Astrocyte (in vitro differentiated cells and primary cell): ENCODE results near the gene FNDC8. TPM values are rescaled to one million over a fixed set of nuclear protein-coding genes. Genes with fewer than 3 reads are reported as not detected.

Source experiments
- DNase-seq: peaks from one replicate; pipeline ENCODE4 v3.0.0-alpha.2; 2010; ENCODE audit warnings: low read depth
- FAIRE-seq: peaks from 2 replicates; lab custom pipeline; 2011; peaks lifted over from hg19 to GRCh38; lab: Jason Lieb, UNC
- H2AFZ ChIP-seq: 2 replicates; pipeline ENCODE4 v1.6.0; 2012; ENCODE audit warnings: low read depth, low read length, inconsistent platforms
- H3K27ac ChIP-seq: 2 replicates; pipeline ENCODE4 v1.5.1; 2011; ENCODE audit warnings: low read depth, low read length, inconsistent platforms
- H3K27me3 ChIP-seq: 2 replicates; pipeline ENCODE4 v1.6.0; 2011; ENCODE audit warnings: low read length, inconsistent platforms; ENCODE audit not compliant: insufficient read depth
- H3K36me3 ChIP-seq: 2 replicates; pipeline ENCODE4 v1.5.1; 2011; ENCODE audit warnings: low read length, inconsistent platforms; ENCODE audit not compliant: insufficient read depth
- H3K4me1 ChIP-seq: 2 replicates; pipeline ENCODE4 v1.5.1; 2011; ENCODE audit warnings: low read length, inconsistent platforms; ENCODE audit not compliant: insufficient read depth
- H3K4me2 ChIP-seq: 2 replicates; pipeline ENCODE4 v1.6.0; 2012; ENCODE audit warnings: low read length, inconsistent platforms
- H3K4me3 ChIP-seq: 2 replicates; pipeline ENCODE4 v1.5.1; 2011; ENCODE audit warnings: low read depth, mild to moderate bottlenecking, low read length, inconsistent platforms; ENCODE audit not compliant: insufficient read depth
- H3K79me2 ChIP-seq: 2 replicates; pipeline ENCODE4 v1.6.0; 2012; ENCODE audit warnings: mild to moderate bottlenecking, low read length, inconsistent platforms; ENCODE audit not compliant: insufficient read depth
- H3K9ac ChIP-seq: 2 replicates; pipeline ENCODE4 v1.6.0; 2012; ENCODE audit warnings: mild to moderate bottlenecking, low read length, inconsistent platforms
- H3K9me3 ChIP-seq: 2 replicates; pipeline ENCODE4 v1.5.1; 2012; ENCODE audit warnings: low read depth, mild to moderate bottlenecking, low read length, inconsistent platforms; ENCODE audit not compliant: insufficient read depth
- H4K20me1 ChIP-seq: 2 replicates; pipeline ENCODE4 v1.6.0; 2012; ENCODE audit warnings: low read length, inconsistent platforms; ENCODE audit not compliant: insufficient read depth
- H3K27ac Mint-ChIP-seq: one replicate; pipeline ENCODE4 v1.8.0; 2021; ENCODE audit warnings: mild to moderate bottlenecking, mixed read lengths; ENCODE audit not compliant: unreplicated experiment
- H3K27me3 Mint-ChIP-seq: one replicate; pipeline ENCODE4 v1.8.0; 2021; ENCODE audit warnings: low read depth, mixed read lengths; ENCODE audit not compliant: unreplicated experiment
- H3K36me3 Mint-ChIP-seq: one replicate; pipeline ENCODE4 v1.8.0; 2021; ENCODE audit warnings: low read depth, mixed read lengths; ENCODE audit not compliant: unreplicated experiment
- H3K4me1 Mint-ChIP-seq: one replicate; pipeline ENCODE4 v1.8.0; 2021; ENCODE audit warnings: low read depth, mixed read lengths; ENCODE audit not compliant: unreplicated experiment
- H3K4me3 Mint-ChIP-seq: one replicate; pipeline ENCODE4 v1.8.0; 2021; ENCODE audit warnings: mild to moderate bottlenecking, moderate library complexity, mixed read lengths; ENCODE audit not compliant: unreplicated experiment
- H3K9me3 Mint-ChIP-seq: one replicate; pipeline ENCODE4 v1.8.0; 2021; ENCODE audit warnings: mild to moderate bottlenecking, mixed read lengths; ENCODE audit not compliant: unreplicated experiment
- EZH2 ChIP-seq: IDR thresholded peaks from 2 replicates; pipeline ENCODE4 v1.6.1; 2012; ENCODE audit warnings: mild to moderate bottlenecking, low read length, inconsistent platforms; ENCODE audit not compliant: insufficient read depth
- total RNA-seq: library from RNA; stranded (reverse); gene quantifications from 2 replicates; pipeline ENCODE4 v1.2.1, GENCODE V29; 2021
- TF ChIP-seq, protein P1 (sequence below): IDR thresholded peaks from 2 replicates; pipeline ENCODE4 v1.5.1; 2011; ENCODE audit warnings: low read depth, mild to moderate bottlenecking, inconsistent platforms, low read length, moderate library complexity; ENCODE audit not compliant: insufficient read depth

The FNDC8 gene
- total RNA-seq, 1 donor from 2014 or later: not detected

GRCh38 chr17:35099908-35100307, 21.5 kb upstream of the FNDC8 start:
- H3K27me3 Mint-ChIP-seq: no peaks in the 10 kb centered on the region
- Histone ChIP-seq H3K4me1 (peaks cover 4% of the 10 kb centered on the region), H3K79me2 (no peaks in the 10 kb centered on the region), H2AFZ (no peak overlapping the region), H3K27ac (no peak overlapping the region), H4K20me1 (no peaks in the 10 kb centered on the region), H3K4me3 (no peak overlapping the region), H3K4me2 (no peak overlapping the region), H3K9me3 (no peaks in the 10 kb centered on the region), H3K36me3 (peaks cover 16% of the 10 kb centered on the region), H3K27me3 (no peaks in the 10 kb centered on the region), H3K9ac (no peak overlapping the region)
- FAIRE-seq (no peak), DNase-seq (no peak)
- peaks cover 1% of the 10 kb centered on the region for H3K9me3 Mint-ChIP-seq
- no peak overlapping the region for H3K4me3 Mint-ChIP-seq
- H3K36me3 Mint-ChIP-seq: peaks cover 10% of the 10 kb centered on the region
- H3K27ac Mint-ChIP-seq: no peak overlapping the region
- no peak for TF ChIP-seq EZH2
- TF ChIP-seq, protein P1, sequence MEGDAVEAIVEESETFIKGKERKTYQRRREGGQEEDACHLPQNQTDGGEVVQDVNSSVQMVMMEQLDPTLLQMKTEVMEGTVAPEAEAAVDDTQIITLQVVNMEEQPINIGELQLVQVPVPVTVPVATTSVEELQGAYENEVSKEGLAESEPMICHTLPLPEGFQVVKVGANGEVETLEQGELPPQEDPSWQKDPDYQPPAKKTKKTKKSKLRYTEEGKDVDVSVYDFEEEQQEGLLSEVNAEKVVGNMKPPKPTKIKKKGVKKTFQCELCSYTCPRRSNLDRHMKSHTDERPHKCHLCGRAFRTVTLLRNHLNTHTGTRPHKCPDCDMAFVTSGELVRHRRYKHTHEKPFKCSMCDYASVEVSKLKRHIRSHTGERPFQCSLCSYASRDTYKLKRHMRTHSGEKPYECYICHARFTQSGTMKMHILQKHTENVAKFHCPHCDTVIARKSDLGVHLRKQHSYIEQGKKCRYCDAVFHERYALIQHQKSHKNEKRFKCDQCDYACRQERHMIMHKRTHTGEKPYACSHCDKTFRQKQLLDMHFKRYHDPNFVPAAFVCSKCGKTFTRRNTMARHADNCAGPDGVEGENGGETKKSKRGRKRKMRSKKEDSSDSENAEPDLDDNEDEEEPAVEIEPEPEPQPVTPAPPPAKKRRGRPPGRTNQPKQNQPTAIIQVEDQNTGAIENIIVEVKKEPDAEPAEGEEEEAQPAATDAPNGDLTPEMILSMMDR: no peak
- peaks cover 1% of the 10 kb centered on the region for H3K4me1 Mint-ChIP-seq

DNA sequence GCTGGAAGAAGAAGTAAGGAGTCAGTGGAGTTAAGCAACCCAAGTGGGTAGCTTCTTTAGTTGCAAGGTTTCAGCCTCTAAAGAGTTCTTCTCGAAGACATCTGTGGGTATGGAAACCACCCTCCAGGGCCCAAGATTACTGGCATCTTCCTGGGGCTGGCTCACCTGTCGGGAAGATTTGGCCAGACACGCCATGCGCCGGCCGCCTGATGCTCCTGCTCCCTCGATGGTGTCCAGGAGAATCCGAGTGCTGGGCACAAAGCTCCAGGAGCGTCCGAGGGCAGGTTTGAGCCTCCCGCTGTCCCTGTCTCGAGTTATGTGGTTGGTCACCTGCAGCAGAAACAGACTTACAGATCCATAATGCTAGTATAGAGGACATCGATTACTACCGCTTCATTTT, 20.4 kb upstream of the FNDC8 start:
- Histone ChIP-seq H2AFZ (no peak overlapping the region), H3K4me2 (no peak overlapping the region), H3K9ac (no peak overlapping the region), H3K79me2 (no peaks in the 10 kb centered on the region), H3K9me3 (no peaks in the 10 kb centered on the region), H3K27me3 (no peaks in the 10 kb centered on the region), H3K27ac (no peak overlapping the region), H3K36me3 (peaks cover 16% of the 10 kb centered on the region), H4K20me1 (no peaks in the 10 kb centered on the region), H3K4me1 (no peaks in the 10 kb centered on the region), H3K4me3 (no peak overlapping the region)
- TF ChIP-seq, protein P1: no peak
- no peak for TF ChIP-seq EZH2
- no peaks in the 10 kb centered on the region for H3K27me3 Mint-ChIP-seq
- H3K9me3 Mint-ChIP-seq: peaks cover 1% of the 10 kb centered on the region
- H3K36me3 Mint-ChIP-seq: peaks cover 16% of the 10 kb centered on the region
- no peak for FAIRE-seq
- no peaks in the 10 kb centered on the region for H3K4me1 Mint-ChIP-seq
- H3K27ac Mint-ChIP-seq: no peak overlapping the region
- H3K4me3 Mint-ChIP-seq: no peak overlapping the region
- DNase-seq: no peak

- Histone ChIP-seq H3K9ac (no peak overlapping the region), H3K79me2 (no peaks in the 10 kb centered on the region), H3K4me1 (no peaks in the 10 kb centered on the region), H3K9me3 (no peaks in the 10 kb centered on the region), H4K20me1 (no peaks in the 10 kb centered on the region), H3K36me3 (peaks cover 16% of the 10 kb centered on the region), H3K27me3 (no peaks in the 10 kb centered on the region), H3K4me2 (no peak overlapping the region), H2AFZ (no peak overlapping the region), H3K4me3 (no peak overlapping the region), H3K27ac (no peak overlapping the region)
- Mint-ChIP-seq H3K9me3 (peaks cover 4% of the 10 kb centered on the region), H3K27me3 (no peaks in the 10 kb centered on the region), H3K4me1 (no peaks in the 10 kb centered on the region), H3K27ac (no peak overlapping the region), H3K36me3 (peaks cover 22% of the 10 kb centered on the region), H3K4me3 (no peak overlapping the region)
- no peak for TF ChIP-seq EZH2
- TF ChIP-seq, protein P1: no peak
- DNase-seq: no peak
- no peak for FAIRE-seq
Measured at GRCh38 chr17:35101725-35102124, 19.7 kb upstream of the FNDC8 start.
